Measurements from ENCODE around the gene CNTN6.

CNTN6 gene

GRCh38 chr3:1082108-1082507, 10.7 kb upstream of the CNTN6 start:
- H3K27me3 ChIP-seq (ENCODE audit: control insufficient read depth in 1 of 2, insufficient read depth in 1 of 2, low read length in 2 of 2): no peaks in the 10 kb centered on the region
- H3K4ac ChIP-seq (ENCODE audit: low read depth in 1 of 2, low read length in 2 of 2): no peak overlapping the region
- no peak overlapping the region for H3K14ac ChIP-seq (ENCODE audit: low read length in 2 of 2)
- no peak overlapping the region for H3K18ac ChIP-seq (ENCODE audit: low read depth in 1 of 2, low read length in 2 of 2)
- no peak overlapping the region for H2BK120ac ChIP-seq (ENCODE audit: low read depth, low read length)
- H2BK5ac ChIP-seq (ENCODE audit: low read depth, low read length, poor library complexity, severe bottlenecking): no peak overlapping the region
- H3K4me2 ChIP-seq (ENCODE audit: low read length, poor library complexity, severe bottlenecking): no peak overlapping the region
- no peak overlapping the region for H2BK12ac ChIP-seq (ENCODE audit: low read length in 2 of 2)
- H4K91ac ChIP-seq (ENCODE audit: low read length): no peak overlapping the region
- no peaks in the 10 kb centered on the region for H3K9me3 ChIP-seq (ENCODE audit: control insufficient read depth, low read length)
- H3K79me1 ChIP-seq (replicated peaks; ENCODE audit: low read length, poor library complexity, severe bottlenecking): no peaks in the 10 kb centered on the region
- H2AFZ ChIP-seq (ENCODE audit: low read depth, low read length): no peak overlapping the region
- no peak overlapping the region for H3K9ac ChIP-seq (ENCODE audit: low read length)
- peak; percentile 69 for DNase-seq
- no peaks in the 10 kb centered on the region for H3K4me1 ChIP-seq (ENCODE audit: control insufficient read depth, insufficient read depth, low read depth, low read length)
- 0% methylated on average over 1 of the region's 2 CpGs for WGBS
- no peak overlapping the region for H4K8ac ChIP-seq (ENCODE audit: low read length)
- no peak overlapping the region for H2BK15ac ChIP-seq (ENCODE audit: low read depth, poor library complexity, severe bottlenecking)
- no peak overlapping the region for H3K4me3 ChIP-seq (ENCODE audit: insufficient read depth in 1 of 2, low read depth in 1 of 2, low read length in 2 of 2)
- H3K27ac ChIP-seq (ENCODE audit: low read length, poor library complexity, severe bottlenecking): no peak overlapping the region
- no peaks in the 10 kb centered on the region for H3K36me3 ChIP-seq (ENCODE audit: control insufficient read depth in 1 of 2, insufficient read depth in 2 of 2, low read depth in 1 of 2, low read length in 2 of 2)
- H3K23ac ChIP-seq (ENCODE audit: low read length in 2 of 2): no peak overlapping the region
- H2AK5ac ChIP-seq (ENCODE audit: low read length, severe bottlenecking): no peak overlapping the region

GRCh38 chr3:1087066-1087560, 5.7 kb upstream of the CNTN6 start:
- Histone ChIP-seq H3K27ac (ENCODE audit: low read length, poor library complexity, severe bottlenecking) (peak overlapping the region; percentile 73), H4K91ac (ENCODE audit: low read length) (no peak overlapping the region), H3K14ac (ENCODE audit: low read length in 2 of 2) (no peak overlapping the region), H3K4ac (ENCODE audit: low read depth in 1 of 2, low read length in 2 of 2) (no peak overlapping the region), H2AFZ (ENCODE audit: low read depth, low read length) (no peak overlapping the region), H3K4me3 (ENCODE audit: insufficient read depth in 1 of 2, low read depth in 1 of 2, low read length in 2 of 2) (no peak overlapping the region), H2BK15ac (ENCODE audit: low read depth, poor library complexity, severe bottlenecking) (no peak overlapping the region), H3K23ac (ENCODE audit: low read length in 2 of 2) (no peak overlapping the region), H3K18ac (ENCODE audit: low read depth in 1 of 2, low read length in 2 of 2) (no peak overlapping the region), H2BK12ac (ENCODE audit: low read length in 2 of 2) (no peak overlapping the region), H2BK120ac (ENCODE audit: low read depth, low read length) (no peak overlapping the region), H2BK5ac (ENCODE audit: low read depth, low read length, poor library complexity, severe bottlenecking) (no peak overlapping the region), H3K4me2 (ENCODE audit: low read length, poor library complexity, severe bottlenecking) (no peak overlapping the region), H3K9me3 (ENCODE audit: control insufficient read depth, low read length) (no peaks in the 10 kb centered on the region), H4K8ac (ENCODE audit: low read length) (no peak overlapping the region), H3K27me3 (ENCODE audit: control insufficient read depth in 1 of 2, insufficient read depth in 1 of 2, low read length in 2 of 2) (peaks cover 0 to 3% of the 10 kb centered on the region in 2 experiments), H2AK5ac (ENCODE audit: low read length, severe bottlenecking) (no peak overlapping the region), H3K79me1 (replicated peaks; ENCODE audit: low read length, poor library complexity, severe bottlenecking) (no peaks in the 10 kb centered on the region), H3K36me3 (ENCODE audit: control insufficient read depth in 1 of 2, insufficient read depth in 2 of 2, low read depth in 1 of 2, low read length in 2 of 2) (no peaks in the 10 kb centered on the region), H3K9ac (ENCODE audit: low read length) (no peak overlapping the region), H3K4me1 (ENCODE audit: control insufficient read depth, insufficient read depth, low read depth, low read length) (peaks cover 1% of the 10 kb centered on the region)
- peak; percentile 89 for DNase-seq
- WGBS: 0% methylated on average over 3 of the region's 3 CpGs

GRCh38 chr3:1088503-1088902, 4.3 kb upstream of the CNTN6 start:
- H2BK12ac ChIP-seq (ENCODE audit: low read length in 2 of 2): no peak overlapping the region
- DNase-seq: no peak

GRCh38 chr3:1091286-1091685, 1.5 kb upstream of the CNTN6 start:
- H3K9ac ChIP-seq (ENCODE audit: low read length): no peak overlapping the region
- H3K9me3 ChIP-seq (ENCODE audit: control insufficient read depth, low read length): no peaks in the 10 kb centered on the region
- H2BK120ac ChIP-seq (ENCODE audit: low read depth, low read length): no peak overlapping the region
- no peak overlapping the region for H2BK15ac ChIP-seq (ENCODE audit: low read depth, poor library complexity, severe bottlenecking)
- H2AK5ac ChIP-seq (ENCODE audit: low read length, severe bottlenecking): no peak overlapping the region
- no peak for DNase-seq
- H4K8ac ChIP-seq (ENCODE audit: low read length): no peak overlapping the region
- no peak overlapping the region for H4K91ac ChIP-seq (ENCODE audit: low read length)
- H2BK5ac ChIP-seq (ENCODE audit: low read depth, low read length, poor library complexity, severe bottlenecking): no peak overlapping the region
- H3K14ac ChIP-seq (ENCODE audit: low read length in 2 of 2): no peak overlapping the region
- WGBS: 83% methylated on average over 1 of the region's 1 CpG
- H3K4me1 ChIP-seq (ENCODE audit: control insufficient read depth, insufficient read depth, low read depth, low read length): peaks cover 1% of the 10 kb centered on the region
- no peak overlapping the region for H3K4ac ChIP-seq (ENCODE audit: low read depth in 1 of 2, low read length in 2 of 2)
- no peak overlapping the region for H2AFZ ChIP-seq (ENCODE audit: low read depth, low read length)
- H2BK12ac ChIP-seq (ENCODE audit: low read length in 2 of 2): no peak overlapping the region
- H3K27me3 ChIP-seq (ENCODE audit: control insufficient read depth in 1 of 2, insufficient read depth in 1 of 2, low read length in 2 of 2): peaks cover 0 to 14% of the 10 kb centered on the region in 2 experiments
- no peaks in the 10 kb centered on the region for H3K36me3 ChIP-seq (ENCODE audit: control insufficient read depth in 1 of 2, insufficient read depth in 2 of 2, low read depth in 1 of 2, low read length in 2 of 2)
- H3K4me3 ChIP-seq (ENCODE audit: insufficient read depth in 1 of 2, low read depth in 1 of 2, low read length in 2 of 2): no peak overlapping the region
- H3K18ac ChIP-seq (ENCODE audit: low read depth in 1 of 2, low read length in 2 of 2): no peak overlapping the region
- H3K23ac ChIP-seq (ENCODE audit: low read length in 2 of 2): no peak overlapping the region
- no peaks in the 10 kb centered on the region for H3K79me1 ChIP-seq (replicated peaks; ENCODE audit: low read length, poor library complexity, severe bottlenecking)
- peak overlapping the region; percentile 14 for H3K27ac ChIP-seq (ENCODE audit: low read length, poor library complexity, severe bottlenecking)
- H3K4me2 ChIP-seq (ENCODE audit: low read length, poor library complexity, severe bottlenecking): no peak overlapping the region

More at GRCh38 chr3:1088503-1088902, 4.3 kb upstream of the CNTN6 start:
- Histone ChIP-seq H3K18ac (ENCODE audit: low read depth in 1 of 2, low read length in 2 of 2) (no peak overlapping the region), H4K91ac (ENCODE audit: low read length) (no peak overlapping the region), H3K27ac (ENCODE audit: low read length, poor library complexity, severe bottlenecking) (no peak overlapping the region), H3K79me1 (replicated peaks; ENCODE audit: low read length, poor library complexity, severe bottlenecking) (no peaks in the 10 kb centered on the region), H3K14ac (ENCODE audit: low read length in 2 of 2) (no peak overlapping the region), H3K4me2 (ENCODE audit: low read length, poor library complexity, severe bottlenecking) (no peak overlapping the region), H3K36me3 (ENCODE audit: control insufficient read depth in 1 of 2, insufficient read depth in 2 of 2, low read depth in 1 of 2, low read length in 2 of 2) (no peaks in the 10 kb centered on the region), H2AK5ac (ENCODE audit: low read length, severe bottlenecking) (no peak overlapping the region), H2BK5ac (ENCODE audit: low read depth, low read length, poor library complexity, severe bottlenecking) (no peak overlapping the region), H2BK120ac (ENCODE audit: low read depth, low read length) (no peak overlapping the region), H2BK15ac (ENCODE audit: low read depth, poor library complexity, severe bottlenecking) (no peak overlapping the region), H3K9ac (ENCODE audit: low read length) (no peak overlapping the region), H3K9me3 (ENCODE audit: control insufficient read depth, low read length) (no peaks in the 10 kb centered on the region), H3K27me3 (ENCODE audit: control insufficient read depth in 1 of 2, insufficient read depth in 1 of 2, low read length in 2 of 2) (peaks cover 0 to 9% of the 10 kb centered on the region in 2 experiments), H3K4me3 (ENCODE audit: insufficient read depth in 1 of 2, low read depth in 1 of 2, low read length in 2 of 2) (no peak overlapping the region), H3K4ac (ENCODE audit: low read depth in 1 of 2, low read length in 2 of 2) (no peak overlapping the region), H2AFZ (ENCODE audit: low read depth, low read length) (no peak overlapping the region), H3K23ac (ENCODE audit: low read length in 2 of 2) (no peak overlapping the region), H4K8ac (ENCODE audit: low read length) (no peak overlapping the region), H3K4me1 (ENCODE audit: control insufficient read depth, insufficient read depth, low read depth, low read length) (peaks cover 1% of the 10 kb centered on the region)
- WGBS: 100% methylated on average over 1 of the region's 1 CpG
